Liver (tissue), 3 donors: Measurements from ENCODE around the gene NMNAT1.

Experiments
- GABPA ChIP-seq, 2 donors: IDR thresholded peaks in 1 of 2; conservative IDR thresholded peaks in 1 of 2; 2 replicates each; pipeline ENCODE4 v1.6.1; 2016; ENCODE audit warnings: antibody characterized with exemption in 2 of 2, mild to moderate bottlenecking in 1 of 2, moderate library complexity in 1 of 2
- HNF4A ChIP-seq, 2 donors: conservative IDR thresholded peaks; 2 replicates each; pipeline ENCODE4 v1.6.1; 2016; ENCODE audit warnings: antibody characterized with exemption in 2 of 2, mild to moderate bottlenecking in 2 of 2
- TF ChIP-seq, protein P1 (sequence below): IDR thresholded peaks from 2 replicates; pipeline ENCODE4 v1.6.1; 2016; ENCODE audit warnings: antibody characterized with exemption
- TF ChIP-seq, protein P2 (sequence below): fragments of 150-350 bp; IDR thresholded peaks from 2 replicates; pipeline ENCODE4 v1.5.1; 2017; ENCODE audit warnings: improper control_type of control experiment, low read depth, low read length; ENCODE audit not compliant: missing input control
- donor health status: healthy.
- donor health status: healthy.

DNA sequence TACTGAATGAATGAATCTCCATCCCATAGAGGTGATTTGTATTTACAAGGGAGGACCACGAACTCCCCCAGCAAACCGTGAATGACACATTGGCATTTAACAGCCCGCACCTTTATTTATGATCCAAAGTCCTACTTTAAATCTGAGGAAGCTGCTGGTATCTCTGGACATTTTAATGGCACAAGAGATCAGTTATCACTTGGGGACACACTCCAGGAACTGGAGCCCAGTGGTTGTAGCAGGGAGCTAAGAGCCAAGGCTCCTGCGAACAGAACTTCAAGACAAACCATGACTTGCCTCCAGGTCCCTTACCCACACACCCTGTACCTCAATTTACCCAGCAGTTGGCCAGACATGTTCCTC lies 34.4 kb upstream of the NMNAT1 start:
- TF ChIP-seq GABPA (IDR thresholded peaks at IDR 0.05 in 1 of 2, conservative IDR thresholded peaks at IDR 0.05 in 1 of 2) (no peak), HNF4A (conservative IDR thresholded peaks at IDR 0.05) (no peak)
- TF ChIP-seq, protein P1, sequence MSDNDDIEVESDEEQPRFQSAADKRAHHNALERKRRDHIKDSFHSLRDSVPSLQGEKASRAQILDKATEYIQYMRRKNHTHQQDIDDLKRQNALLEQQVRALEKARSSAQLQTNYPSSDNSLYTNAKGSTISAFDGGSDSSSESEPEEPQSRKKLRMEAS: no peak
- TF ChIP-seq, protein P2, sequence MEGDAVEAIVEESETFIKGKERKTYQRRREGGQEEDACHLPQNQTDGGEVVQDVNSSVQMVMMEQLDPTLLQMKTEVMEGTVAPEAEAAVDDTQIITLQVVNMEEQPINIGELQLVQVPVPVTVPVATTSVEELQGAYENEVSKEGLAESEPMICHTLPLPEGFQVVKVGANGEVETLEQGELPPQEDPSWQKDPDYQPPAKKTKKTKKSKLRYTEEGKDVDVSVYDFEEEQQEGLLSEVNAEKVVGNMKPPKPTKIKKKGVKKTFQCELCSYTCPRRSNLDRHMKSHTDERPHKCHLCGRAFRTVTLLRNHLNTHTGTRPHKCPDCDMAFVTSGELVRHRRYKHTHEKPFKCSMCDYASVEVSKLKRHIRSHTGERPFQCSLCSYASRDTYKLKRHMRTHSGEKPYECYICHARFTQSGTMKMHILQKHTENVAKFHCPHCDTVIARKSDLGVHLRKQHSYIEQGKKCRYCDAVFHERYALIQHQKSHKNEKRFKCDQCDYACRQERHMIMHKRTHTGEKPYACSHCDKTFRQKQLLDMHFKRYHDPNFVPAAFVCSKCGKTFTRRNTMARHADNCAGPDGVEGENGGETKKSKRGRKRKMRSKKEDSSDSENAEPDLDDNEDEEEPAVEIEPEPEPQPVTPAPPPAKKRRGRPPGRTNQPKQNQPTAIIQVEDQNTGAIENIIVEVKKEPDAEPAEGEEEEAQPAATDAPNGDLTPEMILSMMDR: no peak
